CD4-positive, alpha-beta T cell (primary cell): ENCODE measurements around the gene CCNE1. TPM values are rescaled to one million over a fixed set of nuclear protein-coding genes. Genes with fewer than 3 reads are reported as not detected.

Experiments used
- ATAC-seq: fragments of 200-7000 bp; cut with Tn5 transposase; one replicate; pipeline ENCODE4 v1.10.0; 2022; ENCODE audit warnings: mild to moderate bottlenecking; ENCODE audit not compliant: poor library complexity
- CTCF ChIA-PET: fragments of 350-600 bp; sonication (Branson Sonifier 250); formaldehyde crosslinking; loops from one replicate; lab custom pipeline; 2021; ENCODE audit warnings: antibody characterized with exemption, inconsistent platforms; lab: Charles Lee
- POLR2A ChIA-PET: fragments of 350-600 bp; sonication (Branson Sonifier 250); formaldehyde crosslinking; loops from one replicate; lab custom pipeline; 2021; ENCODE audit warnings: antibody characterized with exemption, inconsistent platforms; lab: Charles Lee
- DNase-seq, 14 experiments: peaks; one replicate each; pipeline ENCODE4 v3.0.0-alpha.2; 2013 to 2020; ENCODE audit warnings: mixed read lengths in 2 of 14
- H3K27ac ChIP-seq, 2 donors: one replicate each; pipeline versions ENCODE4 v1.5.1 to v1.7.0; 2013; ENCODE audit warnings: low read length in 2 of 2, low read depth in 1 of 2, mild to moderate bottlenecking in 1 of 2
- H3K27me3 ChIP-seq, 2 experiments: 1 replicate in 1 of 2; 2 replicates in 1 of 2; pipeline versions ENCODE4 v1.6.1 to v1.7.0; 2013; ENCODE audit warnings: low read length in 2 of 2, control low read depth in 1 of 2, mild to moderate bottlenecking in 1 of 2, moderate library complexity in 1 of 2; ENCODE audit not compliant: insufficient read depth in 2 of 2, control insufficient read depth in 1 of 2
- H3K36me3 ChIP-seq: one replicate; pipeline ENCODE4 v1.6.1; 2013; ENCODE audit warnings: low read length, control low read depth; ENCODE audit not compliant: insufficient read depth
- H3K4me1 ChIP-seq: one replicate; pipeline ENCODE4 v1.6.1; 2013; ENCODE audit warnings: low read length, control low read depth; ENCODE audit not compliant: insufficient read depth
- H3K4me3 ChIP-seq: one replicate; pipeline ENCODE4 v1.5.1; 2013; ENCODE audit warnings: mild to moderate bottlenecking, low read length, moderate library complexity
- H3K9me3 ChIP-seq, 2 experiments: 1 replicate in 1 of 2; 2 replicates in 1 of 2; pipeline versions ENCODE4 v1.6.1 to v1.7.0; 2013; ENCODE audit warnings: low read length in 2 of 2, mild to moderate bottlenecking in 2 of 2, control low read depth in 1 of 2, moderate library complexity in 1 of 2; ENCODE audit not compliant: control insufficient read depth in 1 of 2, insufficient read depth in 1 of 2
- H3K27ac Mint-ChIP-seq: one replicate; pipeline ENCODE4 v1.8.0; 2020; ENCODE audit warnings: mixed read lengths
- H3K27me3 Mint-ChIP-seq: one replicate; pipeline ENCODE4 v1.8.0; 2021; ENCODE audit warnings: mixed read lengths
- H3K36me3 Mint-ChIP-seq: one replicate; pipeline ENCODE4 v1.8.0; 2021; ENCODE audit warnings: low read depth, mixed read lengths
- H3K4me1 Mint-ChIP-seq: one replicate; pipeline ENCODE4 v1.8.0; 2021; ENCODE audit warnings: low read depth, mixed read lengths
- H3K4me3 Mint-ChIP-seq: one replicate; pipeline ENCODE4 v1.8.0; 2020; ENCODE audit warnings: mild to moderate bottlenecking, mixed read lengths
- H3K9me3 Mint-ChIP-seq: one replicate; pipeline ENCODE4 v1.8.0; 2020; ENCODE audit warnings: mixed read lengths
- CTCF ChIP-seq: fragments of 200-600 bp; IDR thresholded peaks from one replicate; pipeline ENCODE4 v1.8.0; 2022; ENCODE audit warnings: antibody characterized with exemption, mild to moderate bottlenecking
- intact Hi-C, 2 experiments: fragments of 100-400 bp; cut with DNase I in 1 of 2; cut with micrococcal nuclease in 1 of 2; formaldehyde crosslinking; loops; one replicate each; pipeline versions ENCODE4 v1.15.1 to v1.9.0; 2023 to 2025; cut with DNase I, micrococcal nuclease
- total RNA-seq, 174 experiments: library from RNA in 2 of 174; stranded (reverse) in 2 of 174; gene quantifications; one replicate each; pipeline ENCODE4 v1.2.3 and lab custom pipeline; 2021 to 2026

CCNE1 gene
- total RNA-seq, 2 experiments from 2014 or later: 4.9 to 5.6 TPM

DNA sequence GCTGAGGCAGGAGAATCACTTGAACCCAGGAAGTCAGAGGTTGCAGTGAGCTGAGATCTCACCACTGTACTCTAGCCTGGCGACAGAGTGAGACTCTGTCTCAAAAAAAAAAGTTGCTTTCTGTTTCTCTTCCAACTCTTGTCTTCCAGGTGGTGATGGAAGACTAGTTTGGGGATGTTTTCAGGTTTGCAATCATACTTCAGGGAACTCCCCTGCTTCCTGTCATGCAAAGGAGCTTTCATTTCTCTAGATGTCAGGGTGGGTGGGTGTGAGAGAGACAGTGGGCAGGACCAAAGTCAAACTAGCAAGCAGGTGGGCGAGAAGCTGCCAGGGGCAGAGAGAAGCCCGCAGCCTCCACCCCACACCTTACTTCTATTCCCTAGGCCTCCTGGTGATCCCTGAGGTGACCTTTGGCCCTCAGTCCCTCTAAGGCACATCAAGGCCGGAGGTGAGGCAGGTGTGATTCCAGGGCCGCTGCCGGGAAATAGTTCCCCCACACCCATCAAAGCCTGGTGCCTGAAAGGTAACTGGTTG lies 25.7 kb downstream of the CCNE1 start:
- H3K4me1 Mint-ChIP-seq: peaks cover 42% of the 10 kb centered on the region
- intact Hi-C loops: loop anchor here in 1 of 2 experiments (10.0 kb wide), 1 partner anchor 233 kb away; the partner anchor contains the start of gene POP4
- H3K27me3 ChIP-seq: no peaks in the 10 kb centered on the region
- H3K4me1 ChIP-seq: peaks cover 37% of the 10 kb centered on the region
- no peaks in the 10 kb centered on the region for H3K36me3 ChIP-seq
- DNase-seq (peak in 7 of 14 experiments; percentile 13 to 82 (median 37)), ATAC-seq (peak; percentile 98)
- H3K36me3 Mint-ChIP-seq: no peaks in the 10 kb centered on the region
- peak overlapping the region; percentile 81 for H3K4me3 Mint-ChIP-seq
- ChIA-PET POLR2A (interaction anchor here (0.9 to 1.9 kb wide), 9 partner anchors 8 to 232 kb away, joined by 3 to 15 read pairs (median 7); partner anchors contain the start of genes C19orf12 and POP4), CTCF (no interaction called here)
- no peaks in the 10 kb centered on the region for H3K9me3 Mint-ChIP-seq
- H3K4me3 ChIP-seq: no peak overlapping the region
- H3K27ac Mint-ChIP-seq: peak overlapping the region; percentile 92
- no peaks in the 10 kb centered on the region for H3K27me3 Mint-ChIP-seq
- H3K9me3 ChIP-seq: no peaks in the 10 kb centered on the region
- H3K27ac ChIP-seq: peak overlapping the region; percentile 47 to 59
- no peak for TF ChIP-seq CTCF

- no peaks in the 10 kb centered on the region for H3K36me3 Mint-ChIP-seq
- H3K27ac ChIP-seq: peak overlapping the region in 1 of 2 donors; percentile 59
- no peak overlapping the region for H3K4me3 Mint-ChIP-seq
- CTCF ChIA-PET: interaction anchor here (0.6 kb wide), 1 partner anchor 33 kb away, joined by 4 read pairs; no protein-coding TSS in a partner anchor
- H3K36me3 ChIP-seq: no peaks in the 10 kb centered on the region
- no peak for TF ChIP-seq CTCF
- peaks cover 40% of the 10 kb centered on the region for H3K4me1 Mint-ChIP-seq
- H3K4me1 ChIP-seq: peaks cover 33% of the 10 kb centered on the region
- H3K27ac Mint-ChIP-seq: peak overlapping the region; percentile 92
- no peaks in the 10 kb centered on the region for H3K27me3 Mint-ChIP-seq
- no peaks in the 10 kb centered on the region for H3K9me3 Mint-ChIP-seq
- intact Hi-C loops: loop anchor here in 1 of 2 experiments (10.0 kb wide), 1 partner anchor 233 kb away; the partner anchor contains the start of gene POP4
- no peaks in the 10 kb centered on the region for H3K9me3 ChIP-seq
- no peaks in the 10 kb centered on the region for H3K27me3 ChIP-seq
- ATAC-seq (no peak), DNase-seq (no peak)
- H3K4me3 ChIP-seq: no peak overlapping the region
- POLR2A ChIA-PET: interaction anchor here (0.9 to 1.9 kb wide), 8 partner anchors 19 to 232 kb away, joined by 3 to 15 read pairs (median 6); partner anchors contain the start of genes C19orf12 and POP4
These were observed 26.2 kb downstream of the CCNE1 start for GRCh38 chr19:29837996-29838395.

GRCh38 chr19:29840066-29840950 lies 28.5 kb downstream of the CCNE1 start:
- H3K27me3 Mint-ChIP-seq: no peaks in the 10 kb centered on the region
- Histone ChIP-seq H3K9me3 (no peaks in the 10 kb centered on the region), H3K27me3 (no peaks in the 10 kb centered on the region), H3K4me3 (no peak overlapping the region), H3K36me3 (no peaks in the 10 kb centered on the region), H3K4me1 (peaks cover 36% of the 10 kb centered on the region), H3K27ac (no peak overlapping the region)
- H3K4me1 Mint-ChIP-seq: peaks cover 31% of the 10 kb centered on the region
- TF ChIP-seq CTCF: no peak
- no peak for DNase-seq
- ChIA-PET CTCF (interaction anchor here (0.5 to 1.0 kb wide), 2 partner anchors 19 to 124 kb away, joined by 3 to 5 read pairs; no protein-coding TSS in a partner anchor), POLR2A (interaction anchor here (1.1 to 1.6 kb wide), 2 partner anchors 8 to 126 kb away, joined by 3 to 4 read pairs; no protein-coding TSS in a partner anchor)
- intact Hi-C loops: loop anchor here (5.0 to 10.0 kb wide), 3 partner anchors 104 to 626 kb away; partner anchors contain the start of genes UQCRFS1 (in 1 of the 2) and URI1 (in 1 of the 2)
- H3K36me3 Mint-ChIP-seq: peaks cover 3% of the 10 kb centered on the region
- no peaks in the 10 kb centered on the region for H3K9me3 Mint-ChIP-seq
- no peak overlapping the region for H3K4me3 Mint-ChIP-seq
- H3K27ac Mint-ChIP-seq: no peak overlapping the region
- ATAC-seq: no peak
